Tibial artery (tissue), 4 donors: ENCODE results near the gene CRACR2A.

Source experiments
- DNase-seq, 2 donors: peaks; one replicate each; pipeline ENCODE4 v3.0.0-alpha.2; 2019
- H3K27ac ChIP-seq, 2 donors: fragments of 200-600 bp; sonication (generic) in 1 of 2; 1 replicate in 1 of 2; 2 replicates in 1 of 2; pipeline ENCODE4 v1.5.1; 2018 to 2019; ENCODE audit warnings: mild to moderate bottlenecking in 1 of 2
- H3K27me3 ChIP-seq, 2 donors: fragments of 200-600 bp; sonication (generic) in 1 of 2; one replicate each; pipeline versions ENCODE4 v1.5.1 to v1.6.0; 2016 to 2019
- H3K36me3 ChIP-seq, 3 donors: fragments of 200-600 bp; sonication (generic) in 2 of 3; one replicate each; pipeline ENCODE4 v1.5.1; 2016 to 2019; ENCODE audit warnings: mild to moderate bottlenecking in 2 of 3
- H3K4me1 ChIP-seq, 4 donors: fragments of 200-600 bp; sonication (generic) in 2 of 4; 1 replicate in 3 of 4; 2 replicates in 1 of 4; pipeline ENCODE4 v1.5.1; 2016 to 2019
- H3K4me3 ChIP-seq, 2 donors: fragments of 200-600 bp; sonication (generic) in 1 of 2; 1 replicate in 1 of 2; 2 replicates in 1 of 2; pipeline ENCODE4 v1.5.1; 2018 to 2019; ENCODE audit warnings: mild to moderate bottlenecking in 2 of 2
- H3K9me3 ChIP-seq, 3 donors: fragments of 200-600 bp; sonication (generic) in 1 of 3; one replicate each; pipeline ENCODE4 v1.5.1; 2016 to 2019
- CTCF ChIP-seq, 2 experiments: fragments of 200-600 bp in 1 of 2; fragments of 450-650 bp in 1 of 2; IDR thresholded peaks; one replicate each; pipeline ENCODE4 v1.5.1; 2017 to 2019; ENCODE audit warnings: antibody characterized with exemption in 2 of 2, mild to moderate bottlenecking in 1 of 2, moderate library complexity in 1 of 2
- intact Hi-C: fragments of 100-400 bp; cut with DNase I; formaldehyde crosslinking; loops from one replicate; pipeline ENCODE4 v1.15.0; 2023; ENCODE audit warnings: low total_unique reads

Gene CRACR2A

GRCh38 chr12:3601461-3602150 lies 151.3 kb downstream of the CRACR2A start:
- Histone ChIP-seq H3K27ac (no peak overlapping the region), H3K4me1 (peaks cover 0 to 10% (median 0%) of the 10 kb centered on the region in 4 donors), H3K36me3 (no peaks in the 10 kb centered on the region), H3K27me3 (peaks cover 0 to 21% of the 10 kb centered on the region in 2 donors), H3K9me3 (no peaks in the 10 kb centered on the region), H3K4me3 (no peak overlapping the region)
- no peak for DNase-seq
- no peak for TF ChIP-seq CTCF (IDR thresholded peaks at IDR 0.05)
- intact Hi-C loops, result no loop called here

GRCh38 chr12:3600951-3601350 lies 152.0 kb downstream of the CRACR2A start:
- Histone ChIP-seq H3K4me3 (no peak overlapping the region), H3K27me3 (peaks cover 0 to 25% of the 10 kb centered on the region in 2 donors), H3K36me3 (no peaks in the 10 kb centered on the region), H3K4me1 (peaks cover 0 to 10% (median 0%) of the 10 kb centered on the region in 4 donors), H3K27ac (no peak overlapping the region), H3K9me3 (no peaks in the 10 kb centered on the region)
- no peak for TF ChIP-seq CTCF (IDR thresholded peaks at IDR 0.05)
- DNase-seq, result no peak
- intact Hi-C loops, result no loop called here

GRCh38 chr12:3600039-3600720 lies 152.7 kb downstream of the CRACR2A start:
- Histone ChIP-seq H3K4me3 (no peak overlapping the region), H3K4me1 (peaks cover 0 to 8% (median 0%) of the 10 kb centered on the region in 4 donors), H3K27me3 (peaks cover 0 to 25% of the 10 kb centered on the region in 2 donors), H3K9me3 (no peaks in the 10 kb centered on the region), H3K27ac (no peak overlapping the region), H3K36me3 (no peaks in the 10 kb centered on the region)
- intact Hi-C loops, result no loop called here
- no peak for DNase-seq
- no peak for TF ChIP-seq CTCF (IDR thresholded peaks at IDR 0.05)

- DNase-seq, result no peak
Measured at GRCh38 chr12:3598896-3599860, 153.7 kb downstream of the CRACR2A start.

More at GRCh38 chr12:3598896-3599860, 153.7 kb downstream of the CRACR2A start:
- intact Hi-C loops, result no loop called here
- Histone ChIP-seq H3K27ac (no peak overlapping the region), H3K27me3 (peaks cover 0 to 22% of the 10 kb centered on the region in 2 donors), H3K4me3 (no peak overlapping the region), H3K4me1 (no peaks in the 10 kb centered on the region), H3K9me3 (no peaks in the 10 kb centered on the region), H3K36me3 (no peaks in the 10 kb centered on the region)
- no peak for TF ChIP-seq CTCF (IDR thresholded peaks at IDR 0.05)
